ENCODE results near the gene ASPSCR1. TPM values are rescaled to one million over a fixed set of nuclear protein-coding genes. Genes with fewer than 3 reads are reported as not detected.

Gene ASPSCR1
- total and polyA plus RNA-seq, 2 of the 13 experiments (the other 11 are each of a cell fraction or from before 2014, with no cell fraction given) = 274 to 314 TPM

DNA sequence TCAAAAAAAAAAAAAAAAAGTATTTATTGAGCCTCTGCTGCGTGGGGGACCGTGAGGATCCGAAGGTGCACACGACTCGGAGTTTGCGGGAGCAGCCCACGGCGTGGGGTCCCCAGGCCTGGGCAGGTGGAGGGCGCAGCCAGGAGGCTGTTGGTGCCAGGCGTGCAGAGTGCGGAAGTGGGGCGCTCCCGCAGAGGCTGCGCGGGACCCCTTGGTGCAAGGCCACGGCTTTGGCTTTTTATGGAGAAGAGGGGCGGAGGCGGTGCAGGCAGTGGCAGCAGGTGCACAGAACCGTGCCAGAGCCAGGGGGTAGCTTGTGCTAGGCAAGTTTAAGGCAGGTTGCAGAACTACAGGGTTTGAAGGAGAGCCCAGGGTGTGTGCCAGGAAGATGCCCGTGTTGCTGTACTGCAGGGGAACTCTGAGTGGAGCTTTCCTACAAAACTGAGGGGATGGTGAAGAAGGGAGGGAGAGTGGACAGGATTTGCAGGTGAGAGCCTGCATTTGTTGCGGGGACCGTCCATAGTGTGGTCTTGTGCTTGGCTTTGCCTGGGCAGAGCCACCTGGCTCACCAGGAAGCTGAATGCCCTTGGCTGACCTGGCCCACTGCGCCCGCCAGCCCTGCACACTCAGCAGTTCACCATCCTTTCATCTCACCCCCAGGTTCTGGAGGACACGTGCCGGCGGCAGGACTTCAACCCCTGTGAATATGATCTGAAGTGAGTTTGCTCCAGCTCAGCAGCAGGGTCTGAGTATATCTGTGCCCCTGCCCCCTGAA lies 1.3 kb downstream of the ASPSCR1 start (continued):
- TF ChIP-seq, protein P1, sequence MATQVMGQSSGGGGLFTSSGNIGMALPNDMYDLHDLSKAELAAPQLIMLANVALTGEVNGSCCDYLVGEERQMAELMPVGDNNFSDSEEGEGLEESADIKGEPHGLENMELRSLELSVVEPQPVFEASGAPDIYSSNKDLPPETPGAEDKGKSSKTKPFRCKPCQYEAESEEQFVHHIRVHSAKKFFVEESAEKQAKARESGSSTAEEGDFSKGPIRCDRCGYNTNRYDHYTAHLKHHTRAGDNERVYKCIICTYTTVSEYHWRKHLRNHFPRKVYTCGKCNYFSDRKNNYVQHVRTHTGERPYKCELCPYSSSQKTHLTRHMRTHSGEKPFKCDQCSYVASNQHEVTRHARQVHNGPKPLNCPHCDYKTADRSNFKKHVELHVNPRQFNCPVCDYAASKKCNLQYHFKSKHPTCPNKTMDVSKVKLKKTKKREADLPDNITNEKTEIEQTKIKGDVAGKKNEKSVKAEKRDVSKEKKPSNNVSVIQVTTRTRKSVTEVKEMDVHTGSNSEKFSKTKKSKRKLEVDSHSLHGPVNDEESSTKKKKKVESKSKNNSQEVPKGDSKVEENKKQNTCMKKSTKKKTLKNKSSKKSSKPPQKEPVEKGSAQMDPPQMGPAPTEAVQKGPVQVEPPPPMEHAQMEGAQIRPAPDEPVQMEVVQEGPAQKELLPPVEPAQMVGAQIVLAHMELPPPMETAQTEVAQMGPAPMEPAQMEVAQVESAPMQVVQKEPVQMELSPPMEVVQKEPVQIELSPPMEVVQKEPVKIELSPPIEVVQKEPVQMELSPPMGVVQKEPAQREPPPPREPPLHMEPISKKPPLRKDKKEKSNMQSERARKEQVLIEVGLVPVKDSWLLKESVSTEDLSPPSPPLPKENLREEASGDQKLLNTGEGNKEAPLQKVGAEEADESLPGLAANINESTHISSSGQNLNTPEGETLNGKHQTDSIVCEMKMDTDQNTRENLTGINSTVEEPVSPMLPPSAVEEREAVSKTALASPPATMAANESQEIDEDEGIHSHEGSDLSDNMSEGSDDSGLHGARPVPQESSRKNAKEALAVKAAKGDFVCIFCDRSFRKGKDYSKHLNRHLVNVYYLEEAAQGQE (IDR thresholded peaks at IDR 0.05; ENCODE audit: borderline replicate concordance in 1 of 2, low read depth in 1 of 2, low read length in 2 of 2) = no peak
- TF ChIP-seq NR2C2 (CRISPR knock-in tag; IDR thresholded peaks at IDR 0.05; ENCODE audit: borderline replicate concordance) (no peak), ZNF431 (CRISPR knock-in tag; IDR thresholded peaks at IDR 0.05; ENCODE audit: borderline replicate concordance, low read depth) (no peak), NCOA5 (CRISPR knock-in tag; IDR thresholded peaks at IDR 0.05) (no peak), ESRRA (CRISPR knock-in tag; IDR thresholded peaks at IDR 0.05; ENCODE audit: low read depth) (no peak), SP4 (CRISPR knock-in tag; IDR thresholded peaks at IDR 0.05) (no peak), ZNF670 (CRISPR knock-in tag; IDR thresholded peaks at IDR 0.05; ENCODE audit: borderline replicate concordance) (no peak), HOXA3 (CRISPR knock-in tag; IDR thresholded peaks at IDR 0.05) (peak; percentile 49; the same call in 1 of the 2 replicates), ZSCAN31 (CRISPR knock-in tag; IDR thresholded peaks at IDR 0.05; ENCODE audit: low read depth) (no peak), FOXP4 (CRISPR knock-in tag; IDR thresholded peaks at IDR 0.05) (no peak), HDAC1 (CRISPR knock-in tag; IDR thresholded peaks at IDR 0.05) (no peak), MAFK (conservative IDR thresholded peaks at IDR 0.05 in 1 of 2, IDR thresholded peaks at IDR 0.05 in 1 of 2; ENCODE audit: low read length in 2 of 2) (peak; percentile 76 to 86), SIN3A (IDR thresholded peaks at IDR 0.05; ENCODE audit: borderline replicate concordance, low read depth, low read length) (no peak), NFE2L2 (IDR thresholded peaks at IDR 0.05; ENCODE audit: low read length) (no peak), ZNF614 (CRISPR knock-in tag; IDR thresholded peaks at IDR 0.05; ENCODE audit: borderline replicate concordance) (no peak), ARNTL (CRISPR knock-in tag; IDR thresholded peaks at IDR 0.05) (0 out of 2 replicates have a peak, but pooled peaks have one; percentile 26), CEBPB (IDR thresholded peaks at IDR 0.05; ENCODE audit: borderline replicate concordance, low read depth, low read length) (no peak), XRCC5 (optimal IDR thresholded peaks at IDR 0.05; ENCODE audit: low read length) (no peak)
- TF ChIP-seq, protein P2, sequence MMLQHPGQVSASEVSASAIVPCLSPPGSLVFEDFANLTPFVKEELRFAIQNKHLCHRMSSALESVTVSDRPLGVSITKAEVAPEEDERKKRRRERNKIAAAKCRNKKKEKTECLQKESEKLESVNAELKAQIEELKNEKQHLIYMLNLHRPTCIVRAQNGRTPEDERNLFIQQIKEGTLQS (CRISPR knock-in tag; IDR thresholded peaks at IDR 0.05) = no peak
- TF ChIP-seq, protein P3, sequence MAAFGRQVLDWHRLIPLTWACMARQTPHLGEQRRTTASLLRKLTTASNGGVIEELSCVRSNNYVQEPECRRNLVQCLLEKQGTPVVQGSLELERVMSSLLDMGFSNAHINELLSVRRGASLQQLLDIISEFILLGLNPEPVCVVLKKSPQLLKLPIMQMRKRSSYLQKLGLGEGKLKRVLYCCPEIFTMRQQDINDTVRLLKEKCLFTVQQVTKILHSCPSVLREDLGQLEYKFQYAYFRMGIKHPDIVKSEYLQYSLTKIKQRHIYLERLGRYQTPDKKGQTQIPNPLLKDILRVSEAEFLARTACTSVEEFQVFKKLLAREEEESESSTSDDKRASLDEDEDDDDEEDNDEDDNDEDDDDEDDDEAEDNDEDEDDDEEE (CRISPR knock-in tag; IDR thresholded peaks at IDR 0.05) = no peak
